ENCODE data around the gene DDIT4. TPM values are rescaled to one million over a fixed set of nuclear protein-coding genes. Genes with fewer than 3 reads are reported as not detected.

Gene DDIT4
- polyA plus RNA-seq, 1 donor from 2014 or later: 29.9 TPM

GRCh38 chr10:72319416-72320254, 45.9 kb downstream of the DDIT4 start:
- H3K4me2 ChIP-seq (ENCODE audit: low read length): no peak overlapping the region
- H3K27ac ChIP-seq (ENCODE audit: low read length): no peak overlapping the region
- H3K9ac ChIP-seq (ENCODE audit: low read length): no peak overlapping the region
- no peaks in the 10 kb centered on the region for H3K27me3 ChIP-seq (ENCODE audit: insufficient read depth, low read depth, low read length)
- H3K9me3 ChIP-seq (ENCODE audit: low read length): no peaks in the 10 kb centered on the region
- H4K20me1 ChIP-seq (ENCODE audit: insufficient read depth): no peaks in the 10 kb centered on the region
- H3F3A ChIP-seq (ENCODE audit: insufficient read depth, low read length, poor library complexity, severe bottlenecking): no peaks in the 10 kb centered on the region
- no peak overlapping the region for H2AFZ ChIP-seq (ENCODE audit: low read depth, low read length)
- no peak for TF ChIP-seq POLR2AphosphoS5 (IDR thresholded peaks at IDR 0.05)
- no peak for TF ChIP-seq EP300 (conservative IDR thresholded peaks at IDR 0.05; ENCODE audit: poor library complexity, severe bottlenecking)
- TF ChIP-seq REST (IDR thresholded peaks at IDR 0.05; ENCODE audit: borderline replicate concordance): no peak
- TF ChIP-seq SMC3 (conservative IDR thresholded peaks at IDR 0.05; ENCODE audit: poor library complexity): no peak
- no peak for TF ChIP-seq MXI1 (conservative IDR thresholded peaks at IDR 0.05; ENCODE audit: poor library complexity, severe bottlenecking)
- TF ChIP-seq TAF1 (IDR thresholded peaks at IDR 0.05; ENCODE audit: low read depth): no peak
- no peak for TF ChIP-seq EZH2 (IDR thresholded peaks at IDR 0.05; ENCODE audit: borderline replicate concordance, insufficient read depth, low read length, poor library complexity, severe bottlenecking)
- no peak overlapping the region for H3K4me3 ChIP-seq (ENCODE audit: low read length)
- no peaks in the 10 kb centered on the region for H3K9me2 ChIP-seq (ENCODE audit: insufficient read depth, low read length)
- no peaks in the 10 kb centered on the region for H3K36me3 ChIP-seq (ENCODE audit: insufficient read depth, low read length)
- H3K79me2 ChIP-seq (replicated peaks; ENCODE audit: insufficient read depth, low read length): no peaks in the 10 kb centered on the region

- H2AFZ ChIP-seq (ENCODE audit: low read depth, low read length): no peak overlapping the region
- H3K27me3 ChIP-seq (ENCODE audit: insufficient read depth, low read depth, low read length): no peaks in the 10 kb centered on the region
- H3K4me3 ChIP-seq (ENCODE audit: low read length): no peak overlapping the region
- no peaks in the 10 kb centered on the region for H3K36me3 ChIP-seq (ENCODE audit: insufficient read depth, low read length)
- no peak overlapping the region for H3K4me2 ChIP-seq (ENCODE audit: low read length)
- H3K9me3 ChIP-seq (ENCODE audit: low read length): no peaks in the 10 kb centered on the region
- no peak for TF ChIP-seq REST (IDR thresholded peaks at IDR 0.05; ENCODE audit: borderline replicate concordance)
- TF ChIP-seq EP300 (conservative IDR thresholded peaks at IDR 0.05; ENCODE audit: poor library complexity, severe bottlenecking): peak; percentile 42
- TF ChIP-seq POLR2AphosphoS5 (IDR thresholded peaks at IDR 0.05): no peak
- TF ChIP-seq MXI1 (conservative IDR thresholded peaks at IDR 0.05; ENCODE audit: poor library complexity, severe bottlenecking): no peak
- H3K79me2 ChIP-seq (replicated peaks; ENCODE audit: insufficient read depth, low read length): no peaks in the 10 kb centered on the region
- H3F3A ChIP-seq (ENCODE audit: insufficient read depth, low read length, poor library complexity, severe bottlenecking): no peaks in the 10 kb centered on the region
- H3K9ac ChIP-seq (ENCODE audit: low read length): peak overlapping the region; percentile 31
- no peaks in the 10 kb centered on the region for H4K20me1 ChIP-seq (ENCODE audit: insufficient read depth)
- H3K27ac ChIP-seq (ENCODE audit: low read length): no peak overlapping the region
- H3K9me2 ChIP-seq (ENCODE audit: insufficient read depth, low read length): no peaks in the 10 kb centered on the region
Observed at GRCh38 chr10:72320676-72321247, 47.0 kb downstream of the DDIT4 start.

Data from neural cell (in vitro differentiated cells).